MM.1S (cell line): Measurements from ENCODE around the gene FRYL.
"Not testable (repeated sequence)": the region's sequence is repeated elsewhere in the genome, so short reads cannot be mapped to it uniquely, and the experiment has no call there.

Source experiments
- DNase-seq: peaks from one replicate; pipeline ENCODE4 v3.0.0-alpha.2; 2015
- H2AFZ ChIP-seq: fragments of 300-600 bp; sonication (generic); 2 replicates; pipeline ENCODE4 v1.6.0; 2016; ENCODE audit warnings: antibody characterized with exemption, low read length
- H3F3A ChIP-seq: fragments of 300-600 bp; sonication (generic); 2 replicates; pipeline ENCODE4 v1.6.1; 2016; ENCODE audit warnings: mild to moderate bottlenecking, antibody characterized with exemption, low read length, moderate library complexity, mixed read lengths; ENCODE audit not compliant: insufficient read depth
- H3K27ac ChIP-seq: fragments of 300-600 bp; sonication (generic); 2 replicates; pipeline ENCODE4 v1.5.1; 2016; ENCODE audit warnings: mild to moderate bottlenecking, low read length
- H3K27me3 ChIP-seq: fragments of 300-600 bp; sonication (generic); replicated peaks from 2 replicates; pipeline ENCODE4 v1.6.0; 2016; ENCODE audit warnings: low read length; ENCODE audit not compliant: insufficient read depth
- H3K36me3 ChIP-seq: fragments of 300-600 bp; sonication (generic); replicated peaks from 2 replicates; pipeline ENCODE4 v1.6.1; 2016; ENCODE audit warnings: mild to moderate bottlenecking, low read length, mixed read lengths; ENCODE audit not compliant: insufficient read depth
- H3K4me1 ChIP-seq: fragments of 300-600 bp; sonication (generic); 2 replicates; pipeline ENCODE4 v1.6.1; 2016; ENCODE audit warnings: low read length, mixed read lengths
- H3K4me2 ChIP-seq: fragments of 300-600 bp; sonication (generic); 2 replicates; pipeline ENCODE4 v1.6.0; 2016; ENCODE audit warnings: low read depth, low read length
- H3K4me3 ChIP-seq: fragments of 300-600 bp; sonication (generic); 2 replicates; pipeline ENCODE4 v1.5.1; 2016; ENCODE audit warnings: low read length, mixed read lengths
- H3K79me2 ChIP-seq: fragments of 300-600 bp; sonication (generic); 2 replicates; pipeline ENCODE4 v1.6.1; 2016; ENCODE audit warnings: mixed run types, low read length, mixed read lengths
- H3K9ac ChIP-seq: fragments of 300-600 bp; sonication (generic); 2 replicates; pipeline ENCODE4 v1.6.1; 2016; ENCODE audit warnings: low read length, mixed read lengths
- H3K9me2 ChIP-seq: fragments of 300-600 bp; sonication (generic); replicated peaks from 2 replicates; pipeline ENCODE4 v1.6.1; 2016; ENCODE audit warnings: mild to moderate bottlenecking, low read length, mixed read lengths; ENCODE audit not compliant: insufficient read depth
- H3K9me3 ChIP-seq: fragments of 300-600 bp; sonication (generic); replicated peaks from 2 replicates; pipeline ENCODE4 v1.6.1; 2016; ENCODE audit warnings: mild to moderate bottlenecking, low read length, mixed read lengths; ENCODE audit not compliant: insufficient read depth
- H4K20me1 ChIP-seq: fragments of 300-600 bp; sonication (generic); 2 replicates; pipeline ENCODE4 v1.6.1; 2016; ENCODE audit warnings: mild to moderate bottlenecking, low read length, moderate library complexity, mixed read lengths; ENCODE audit not compliant: insufficient read depth
- EZH2 ChIP-seq: fragments of 300-600 bp; sonication (generic); optimal IDR thresholded peaks from 2 replicates; pipeline ENCODE3; 2017; ENCODE audit warnings: low read depth, mild to moderate bottlenecking, antibody characterized with exemption, low read length, mixed read lengths
- EZH2phosphoT487 ChIP-seq: fragments of 300-600 bp; sonication (generic); IDR thresholded peaks from 2 replicates; pipeline ENCODE4 v1.6.1; 2018; ENCODE audit warnings: antibody characterized with exemption, low read length
- TF ChIP-seq, protein P1 (sequence below): fragments of 300-600 bp; sonication (generic); IDR thresholded peaks from 2 replicates; pipeline ENCODE4 v1.5.1; 2016; ENCODE audit warnings: antibody characterized with exemption, low read length, mixed read lengths

The FRYL gene

DNA sequence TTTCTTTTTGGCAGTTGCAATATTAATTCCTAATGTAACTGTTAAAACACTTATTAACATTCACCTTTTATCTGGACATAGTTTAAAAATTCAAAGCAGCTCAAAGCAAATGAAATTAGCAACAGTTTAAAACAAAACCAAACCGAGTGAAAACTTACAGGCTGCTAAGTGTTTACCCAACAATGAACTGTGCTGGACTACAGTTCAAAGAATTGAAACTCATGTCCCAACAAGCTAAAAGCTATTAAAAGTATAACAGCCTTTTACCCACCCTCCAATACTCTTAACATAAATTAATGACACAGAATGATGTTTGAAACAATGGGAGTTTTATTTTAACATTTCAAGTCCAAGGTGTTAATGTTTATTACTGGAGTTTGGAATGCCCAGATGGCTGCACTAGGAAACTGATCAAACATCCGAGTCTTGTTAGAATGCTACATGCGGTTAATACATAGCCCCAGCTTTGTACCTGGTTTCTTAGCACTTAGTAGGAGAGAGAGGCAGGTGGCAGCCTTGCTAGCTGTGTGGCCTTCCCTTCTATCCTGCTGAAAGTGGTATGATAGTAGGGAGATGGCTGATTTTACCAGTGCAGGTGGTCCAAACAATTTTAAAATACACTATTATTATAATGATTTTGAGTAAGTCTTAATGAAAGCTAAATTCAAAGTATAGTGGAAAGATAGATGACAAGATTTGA is 21.1 kb upstream of the FRYL start:
- H3K9me3 ChIP-seq, result no peaks in the 10 kb centered on the region

DNA sequence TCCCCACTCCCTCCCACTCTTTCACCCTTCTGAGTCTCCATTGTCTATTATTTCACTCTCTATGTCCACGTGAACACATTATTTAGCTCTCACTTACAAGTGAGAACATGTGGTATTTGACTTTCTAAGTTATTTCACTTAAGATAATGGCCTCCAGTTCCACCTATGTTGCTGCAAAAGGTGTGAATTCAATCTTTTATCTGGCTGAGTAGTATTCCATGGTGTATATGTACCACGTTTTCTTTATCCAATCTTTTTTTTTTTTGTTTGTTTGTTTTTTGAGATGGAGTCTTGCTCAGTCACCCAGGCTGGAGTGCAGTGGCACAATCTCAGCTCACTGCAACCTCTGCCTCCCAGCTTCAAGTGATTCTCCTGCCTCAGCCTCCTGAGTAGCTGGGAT is 20.1 kb upstream of the FRYL start:
- not testable (repeated sequence) for H3F3A ChIP-seq, H3K4me1 ChIP-seq, H3K36me3 ChIP-seq, H3K27me3 ChIP-seq, H3K9me3 ChIP-seq, H3K27ac ChIP-seq, H3K9ac ChIP-seq, H3K4me2 ChIP-seq, H2AFZ ChIP-seq, DNase-seq, H3K9me2 ChIP-seq, H4K20me1 ChIP-seq, H3K4me3 ChIP-seq, H3K79me2 ChIP-seq

More for the DNA sequence above, 21.1 kb upstream of the FRYL start:
- Histone ChIP-seq H4K20me1 (no peaks in the 10 kb centered on the region), H3K79me2 (no peaks in the 10 kb centered on the region), H3F3A (no peaks in the 10 kb centered on the region), H3K36me3 (no peaks in the 10 kb centered on the region), H3K9ac (no peak overlapping the region), H3K27ac (no peak overlapping the region), H3K4me1 (no peaks in the 10 kb centered on the region), H3K9me2 (no peaks in the 10 kb centered on the region), H3K4me3 (no peak overlapping the region), H3K27me3 (no peaks in the 10 kb centered on the region), H3K4me2 (no peak overlapping the region), H2AFZ (no peak overlapping the region)
- TF ChIP-seq, protein P1, sequence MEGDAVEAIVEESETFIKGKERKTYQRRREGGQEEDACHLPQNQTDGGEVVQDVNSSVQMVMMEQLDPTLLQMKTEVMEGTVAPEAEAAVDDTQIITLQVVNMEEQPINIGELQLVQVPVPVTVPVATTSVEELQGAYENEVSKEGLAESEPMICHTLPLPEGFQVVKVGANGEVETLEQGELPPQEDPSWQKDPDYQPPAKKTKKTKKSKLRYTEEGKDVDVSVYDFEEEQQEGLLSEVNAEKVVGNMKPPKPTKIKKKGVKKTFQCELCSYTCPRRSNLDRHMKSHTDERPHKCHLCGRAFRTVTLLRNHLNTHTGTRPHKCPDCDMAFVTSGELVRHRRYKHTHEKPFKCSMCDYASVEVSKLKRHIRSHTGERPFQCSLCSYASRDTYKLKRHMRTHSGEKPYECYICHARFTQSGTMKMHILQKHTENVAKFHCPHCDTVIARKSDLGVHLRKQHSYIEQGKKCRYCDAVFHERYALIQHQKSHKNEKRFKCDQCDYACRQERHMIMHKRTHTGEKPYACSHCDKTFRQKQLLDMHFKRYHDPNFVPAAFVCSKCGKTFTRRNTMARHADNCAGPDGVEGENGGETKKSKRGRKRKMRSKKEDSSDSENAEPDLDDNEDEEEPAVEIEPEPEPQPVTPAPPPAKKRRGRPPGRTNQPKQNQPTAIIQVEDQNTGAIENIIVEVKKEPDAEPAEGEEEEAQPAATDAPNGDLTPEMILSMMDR, result no peak
- no peak for TF ChIP-seq EZH2
- no peak for TF ChIP-seq EZH2phosphoT487
- no peak for DNase-seq

DNA sequence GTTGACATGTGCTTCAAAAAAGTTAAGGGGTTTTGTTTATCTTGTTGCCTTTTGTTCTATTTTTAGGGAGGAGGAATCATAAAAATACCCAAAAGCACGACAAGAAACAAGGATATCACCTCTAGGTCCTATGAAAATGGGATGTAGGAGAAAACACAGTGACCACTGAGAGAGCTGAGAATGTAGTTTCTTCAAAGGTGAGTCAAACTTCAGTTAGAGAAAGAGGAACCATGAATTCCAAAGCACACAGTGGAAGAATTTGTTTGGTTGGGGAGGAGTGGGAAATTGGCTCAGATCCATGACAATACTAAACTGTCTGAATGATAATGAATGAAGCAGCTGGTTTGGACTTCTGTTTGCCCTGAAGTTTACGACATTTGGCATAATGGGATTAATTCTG is 19.1 kb upstream of the FRYL start:
- H4K20me1 ChIP-seq, result no peaks in the 10 kb centered on the region
- H3K36me3 ChIP-seq, result no peaks in the 10 kb centered on the region
- no peaks in the 10 kb centered on the region for H3K4me1 ChIP-seq
- no peaks in the 10 kb centered on the region for H3K9me2 ChIP-seq
- no peaks in the 10 kb centered on the region for H3F3A ChIP-seq
- H3K79me2 ChIP-seq, result no peaks in the 10 kb centered on the region
- H2AFZ ChIP-seq, result no peak overlapping the region
- no peaks in the 10 kb centered on the region for H3K9me3 ChIP-seq
- H3K4me3 ChIP-seq, result no peak overlapping the region
- H3K27me3 ChIP-seq, result no peaks in the 10 kb centered on the region
- no peak for DNase-seq
- no peak overlapping the region for H3K9ac ChIP-seq
- no peak for TF ChIP-seq EZH2
- TF ChIP-seq, protein P1, result no peak
- TF ChIP-seq EZH2phosphoT487, result no peak
- no peak overlapping the region for H3K27ac ChIP-seq
- no peak overlapping the region for H3K4me2 ChIP-seq

DNA sequence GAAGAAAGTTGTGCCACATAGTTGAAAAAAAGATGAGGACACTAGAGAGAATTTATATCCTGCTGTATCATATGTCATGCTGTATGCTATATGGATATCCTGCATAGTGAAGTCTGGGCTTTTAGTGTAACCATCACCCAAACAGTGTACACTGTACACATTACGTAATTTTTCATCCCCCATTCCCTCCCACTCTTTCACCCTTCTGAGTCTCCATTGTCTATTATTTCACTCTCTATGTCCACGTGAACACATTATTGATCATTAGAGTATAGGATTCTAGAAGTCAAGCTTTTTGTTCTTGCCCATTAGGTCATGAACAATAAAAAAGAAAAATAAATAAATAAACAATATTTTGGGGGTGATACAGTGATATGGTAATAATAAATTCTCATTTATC is 18.0 kb upstream of the FRYL start:
- no peak overlapping the region for H3K4me3 ChIP-seq
- no peaks in the 10 kb centered on the region for H4K20me1 ChIP-seq
- no peak overlapping the region for H3K4me2 ChIP-seq
- no peaks in the 10 kb centered on the region for H3F3A ChIP-seq
- no peak for TF ChIP-seq EZH2
- TF ChIP-seq, protein P1, result no peak
- TF ChIP-seq EZH2phosphoT487, result no peak
- no peak overlapping the region for H2AFZ ChIP-seq
- no peaks in the 10 kb centered on the region for H3K79me2 ChIP-seq
- H3K4me1 ChIP-seq, result no peaks in the 10 kb centered on the region
- H3K27me3 ChIP-seq, result no peaks in the 10 kb centered on the region
- no peak overlapping the region for H3K9ac ChIP-seq
- DNase-seq, result no peak
- H3K36me3 ChIP-seq, result no peaks in the 10 kb centered on the region
- no peaks in the 10 kb centered on the region for H3K9me2 ChIP-seq
- no peak overlapping the region for H3K27ac ChIP-seq
- H3K9me3 ChIP-seq, result no peaks in the 10 kb centered on the region
